Transverse colon (tissue), 4 donors: ENCODE measurements around the gene GNA15. TPM values are rescaled to one million over a fixed set of nuclear protein-coding genes. Genes with fewer than 3 reads are reported as not detected.
A peak's percentile ranks its signal among the peaks of the same experiment; 100 is the strongest.
"Not testable (repeated sequence)": the region's sequence is repeated elsewhere in the genome, so short reads cannot be mapped to it uniquely, and the experiment has no call there.

Experiments used
- DNase-seq: peaks from one replicate; pipeline ENCODE4 v3.0.0-alpha.2; 2019
- H3K27ac ChIP-seq, 4 donors: fragments of 200-600 bp; sonication (generic); 2 replicates each; pipeline ENCODE4 v1.5.1; 2016 to 2018; ENCODE audit warnings: inconsistent platforms in 4 of 4
- H3K27me3 ChIP-seq: fragments of 200-600 bp; sonication (generic); 2 replicates; pipeline ENCODE4 v1.5.1; 2017; ENCODE audit warnings: inconsistent platforms
- H3K36me3 ChIP-seq, 4 donors: fragments of 200-600 bp; sonication (generic); 2 replicates each; pipeline ENCODE4 v1.5.1; 2017 to 2019; ENCODE audit warnings: inconsistent platforms in 4 of 4
- H3K4me1 ChIP-seq, 4 donors: fragments of 200-600 bp; sonication (generic); 2 replicates each; pipeline ENCODE4 v1.5.1; 2017 to 2020; ENCODE audit warnings: inconsistent platforms in 4 of 4
- H3K4me3 ChIP-seq, 4 donors: fragments of 200-600 bp; sonication (generic); 1 replicate in 1 of 4; 2 replicates in 3 of 4; pipeline versions ENCODE4 v1.5.1 to v1.6.1; 2017 to 2019; ENCODE audit warnings: inconsistent platforms in 4 of 4
- H3K9me3 ChIP-seq, 2 donors: fragments of 200-600 bp; sonication (generic); 2 replicates each; pipeline ENCODE4 v1.5.1; 2017 to 2019; ENCODE audit warnings: inconsistent platforms in 2 of 2
- CTCF ChIP-seq, 5 experiments: fragments of 200-600 bp in 3 of 5; fragments of 450-650 bp in 2 of 5; sonication (generic) in 3 of 5; IDR thresholded peaks; 1 replicate in 2 of 5; 2 replicates in 3 of 5; pipeline ENCODE4 v1.5.1; 2016 to 2017; ENCODE audit warnings: antibody characterized with exemption in 5 of 5, inconsistent platforms in 3 of 5, mild to moderate bottlenecking in 2 of 5, moderate library complexity in 1 of 5
- EP300 ChIP-seq: sonication (generic); formaldehyde crosslinking; IDR thresholded peaks from one replicate; pipeline ENCODE4 v1.6.1; 2017; ENCODE audit warnings: antibody characterized with exemption, low read depth
- POLR2A ChIP-seq: fragments of 450-650 bp; IDR thresholded peaks from one replicate; pipeline ENCODE4 v1.6.1; 2016; ENCODE audit warnings: antibody characterized with exemption, mild to moderate bottlenecking, moderate library complexity
- POLR2AphosphoS5 ChIP-seq, 3 donors: sonication (generic); formaldehyde crosslinking; IDR thresholded peaks; one replicate each; pipeline ENCODE4 v1.6.1; 2016; ENCODE audit warnings: antibody characterized with exemption in 3 of 3
- WGBS, 2 donors: methylation state at CpG; one replicate each; pipeline ENCODE4 v1.1.5; 2018; ENCODE audit warnings: low coverage in 1 of 2; 5-methylcytosine and 5-hydroxymethylcytosine counted together
- in situ Hi-C, 4 donors: fragments of 200-750 bp; cut with MboI; loops; one replicate each; pipeline versions ENCODE4 v1.15.0 to v1.15.1; 2017; ENCODE audit warnings: low sequenced_read_pairs in 3 of 4, low pct_ligation_motif_present in 1 of 4, low pct_unique_long_range_greater_than_20kb in 1 of 4
- intact Hi-C: fragments of 100-400 bp; cut with DNase I; formaldehyde crosslinking; loops from one replicate; pipeline ENCODE4 v1.15.1; 2023; ENCODE audit warnings: low total_unique reads
- total RNA-seq, 4 donors: library from RNA; depleted of rRNA; stranded (reverse); fragments of >200 nt; gene quantifications; one replicate each; pipeline ENCODE4 v1.1.0, GENCODE V29; 2016

GNA15 gene, protein sequence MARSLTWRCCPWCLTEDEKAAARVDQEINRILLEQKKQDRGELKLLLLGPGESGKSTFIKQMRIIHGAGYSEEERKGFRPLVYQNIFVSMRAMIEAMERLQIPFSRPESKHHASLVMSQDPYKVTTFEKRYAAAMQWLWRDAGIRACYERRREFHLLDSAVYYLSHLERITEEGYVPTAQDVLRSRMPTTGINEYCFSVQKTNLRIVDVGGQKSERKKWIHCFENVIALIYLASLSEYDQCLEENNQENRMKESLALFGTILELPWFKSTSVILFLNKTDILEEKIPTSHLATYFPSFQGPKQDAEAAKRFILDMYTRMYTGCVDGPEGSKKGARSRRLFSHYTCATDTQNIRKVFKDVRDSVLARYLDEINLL
- total RNA-seq = 1 to 10 TPM in 2 of 4 donors, not detected in 2; 1.9 to 2.2 TPM

DNA sequence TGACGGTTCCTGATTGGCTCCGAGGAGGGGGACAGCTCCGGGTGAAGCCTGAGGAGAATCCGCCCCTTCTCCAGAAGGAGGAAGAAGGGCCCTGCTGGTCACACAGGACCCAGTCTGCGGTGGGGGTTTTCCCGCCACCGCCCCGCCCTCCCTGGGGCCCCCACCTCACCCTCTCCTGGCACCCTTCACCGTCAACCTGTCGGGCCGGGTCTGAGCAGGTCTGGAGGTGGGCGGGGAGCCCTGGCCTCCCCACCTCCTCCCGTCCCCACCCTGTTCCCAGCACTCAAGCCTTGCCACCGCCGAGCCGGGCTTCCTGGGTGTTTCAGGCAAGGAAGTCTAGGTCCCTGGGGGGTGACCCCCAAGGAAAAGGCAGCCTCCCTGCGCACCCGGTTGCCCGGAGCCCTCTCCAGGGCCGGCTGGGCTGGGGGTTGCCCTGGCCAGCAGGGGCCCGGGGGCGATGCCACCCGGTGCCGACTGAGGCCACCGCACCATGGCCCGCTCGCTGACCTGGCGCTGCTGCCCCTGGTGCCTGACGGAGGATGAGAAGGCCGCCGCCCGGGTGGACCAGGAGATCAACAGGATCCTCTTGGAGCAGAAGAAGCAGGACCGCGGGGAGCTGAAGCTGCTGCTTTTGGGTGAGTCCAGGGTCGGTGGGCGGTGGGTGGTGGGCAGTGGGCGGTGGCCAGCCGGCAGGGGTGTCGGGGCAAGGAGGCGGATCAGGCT lies at the start of gene GNA15:
GNA15 (plus strand) TSS at position 73 of the 723 bp plus-strand sequence; CDS start at position 491, 418 bp downstream.
- no peaks in the 10 kb centered on the region for H3K9me3 ChIP-seq
- no peaks in the 10 kb centered on the region for H3K36me3 ChIP-seq
- peak within 1 kb of the TSS; percentile 25 to 64 (median 44) for H3K27ac ChIP-seq
- in situ Hi-C loops = no loop called here
- TF ChIP-seq EP300 (no peak), POLR2AphosphoS5 (IDR thresholded peaks at IDR 0.05) (no peak), CTCF (IDR thresholded peaks at IDR 0.05) (no peak), POLR2A (no peak)
- peak; percentile 62 for DNase-seq
- peak within 1 kb of the TSS in 3 of 4 donors; percentile 26 to 45 (median 27) for H3K4me3 ChIP-seq
- peaks cover 3% of the 10 kb centered on the region for H3K27me3 ChIP-seq
- peaks cover 0 to 8% (median 1%) of the 10 kb centered on the region in 4 donors for H3K4me1 ChIP-seq
- intact Hi-C loops = no loop called here
- WGBS, 2 donors = 40% methylated on average over 40 of the region's 40 CpGs; no CpG with 5 or more reads in 1 of the 2 donors

DNA sequence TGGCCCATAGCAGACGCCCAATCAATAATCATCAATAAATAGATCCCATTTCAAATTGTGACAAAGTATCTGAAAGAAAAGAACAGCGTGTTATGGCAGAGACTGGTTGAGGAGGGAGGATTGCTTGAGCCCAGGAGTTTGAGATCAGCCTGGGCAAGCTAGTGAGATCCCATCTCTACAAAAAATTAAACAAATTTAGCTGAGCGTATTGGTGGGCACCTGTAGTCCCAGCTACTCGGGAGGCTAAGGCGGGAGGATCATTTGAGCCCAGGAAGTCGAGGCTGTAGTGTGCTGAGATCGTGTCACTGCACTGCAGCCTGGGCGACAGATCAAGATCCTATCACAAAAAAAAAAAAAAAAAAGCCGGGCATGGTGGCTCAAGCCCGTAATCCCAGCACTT lies 48.1 kb upstream of the GNA15 start:
- TF ChIP-seq POLR2AphosphoS5 (IDR thresholded peaks at IDR 0.05) (no peak), EP300 (no peak), POLR2A (no peak), CTCF (IDR thresholded peaks at IDR 0.05) (no peak)
- DNase-seq = no peak
- peaks cover 0 to 52% (median 18%) of the 10 kb centered on the region in 4 donors for H3K4me1 ChIP-seq
- no peak overlapping the region for H3K4me3 ChIP-seq
- WGBS, 2 donors = 85 to 100% methylated on average over 3 to 10 of the region's 10 CpGs
- H3K9me3 ChIP-seq = no peaks in the 10 kb centered on the region
- intact Hi-C loops = no loop called here
- peak overlapping the region in 1 of 4 donors; percentile 67 for H3K27ac ChIP-seq
- no peaks in the 10 kb centered on the region for H3K36me3 ChIP-seq
- in situ Hi-C loops = loop anchor here in 1 of 4 donors (25.0 kb wide), 1 partner anchor 125 kb away; no protein-coding TSS in a partner anchor
- no peaks in the 10 kb centered on the region for H3K27me3 ChIP-seq

DNA sequence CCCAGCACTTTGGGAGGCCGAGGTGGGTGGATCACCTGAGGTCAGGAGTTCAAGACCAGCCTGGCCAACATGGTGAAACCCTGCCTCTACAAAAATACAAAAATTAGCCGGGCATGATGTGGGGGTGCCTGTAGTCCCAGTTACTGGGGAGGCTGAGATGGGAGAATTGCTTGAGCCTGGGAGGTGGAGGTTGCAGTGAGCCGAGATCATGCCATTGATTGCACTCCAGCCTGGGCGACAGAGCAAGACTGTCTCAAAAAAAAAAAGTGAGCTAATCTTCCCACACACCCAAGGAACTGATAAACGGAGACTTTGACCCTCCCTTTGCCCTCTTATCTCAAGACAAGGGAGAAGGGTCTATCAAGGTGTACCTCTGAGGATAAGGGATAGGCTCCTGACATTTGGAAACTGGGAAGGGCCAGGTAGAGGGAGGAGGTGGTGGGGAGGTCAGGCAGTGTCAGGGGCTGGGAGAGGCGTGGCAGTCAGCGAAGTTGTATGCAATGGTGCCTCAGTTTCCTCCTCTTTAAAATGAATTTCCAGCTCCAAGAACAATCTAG lies 46.5 kb upstream of the GNA15 start:
- H3K27me3 ChIP-seq, H3K36me3 ChIP-seq, H3K4me3 ChIP-seq, intact Hi-C loops, H3K9me3 ChIP-seq: not testable (repeated sequence)
- DNase-seq = peak; percentile 51
- peak in 2 of 3 donors; percentile 52 to 53 for TF ChIP-seq POLR2AphosphoS5 (IDR thresholded peaks at IDR 0.05)
- in situ Hi-C loops = loop anchor here in 1 of 4 donors (25.0 kb wide), 1 partner anchor 127 kb away; no protein-coding TSS in a partner anchor
- peaks cover 0 to 47% (median 13%) of the 10 kb centered on the region in 4 donors for H3K4me1 ChIP-seq
- peak overlapping the region; percentile 67 to 68 (median 67) for H3K27ac ChIP-seq
- WGBS, 2 donors = 41 to 61% methylated on average over 4 to 7 of the region's 7 CpGs

DNA sequence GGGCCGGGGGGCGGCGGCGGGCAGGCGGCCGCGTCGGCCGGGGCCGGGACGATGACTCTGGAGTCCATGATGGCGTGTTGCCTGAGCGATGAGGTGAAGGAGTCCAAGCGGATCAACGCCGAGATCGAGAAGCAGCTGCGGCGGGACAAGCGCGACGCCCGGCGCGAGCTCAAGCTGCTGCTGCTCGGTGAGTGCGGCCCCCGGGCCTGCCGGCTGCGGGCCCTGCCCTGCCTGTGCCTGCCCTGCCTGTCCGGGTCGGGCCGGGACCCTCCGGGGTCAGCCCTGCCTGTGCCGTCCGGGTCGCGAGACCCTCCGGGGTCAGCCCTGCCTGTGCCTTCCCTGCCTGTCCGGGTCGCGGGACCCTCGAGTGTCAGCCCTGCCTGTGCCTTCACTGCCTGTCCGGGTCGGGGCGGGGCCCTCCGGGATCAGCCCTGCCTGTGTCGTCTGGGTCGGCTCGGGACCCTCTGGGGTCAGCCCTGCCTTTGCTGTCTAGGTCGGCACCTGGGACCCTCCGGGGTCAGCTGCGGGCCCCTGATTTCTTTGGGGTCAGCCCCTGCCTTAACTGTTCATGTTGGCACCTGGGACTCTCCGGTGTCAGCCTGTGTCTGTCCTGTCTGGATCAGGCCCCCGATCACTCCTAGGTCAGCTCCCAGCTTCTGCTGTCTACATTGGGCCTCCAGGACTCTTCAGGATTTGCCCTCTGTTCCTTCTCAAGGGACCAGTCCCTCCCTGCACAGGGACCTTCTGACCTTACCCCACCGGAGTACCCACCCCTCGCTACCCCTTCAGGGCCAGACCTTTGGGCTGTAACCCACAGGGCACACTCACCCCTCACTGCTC lies 41.0 kb upstream of the GNA15 start:
- in situ Hi-C loops (loop anchor here in 1 of 4 donors (25.0 kb wide), 1 partner anchor 133 kb away; no protein-coding TSS in a partner anchor), intact Hi-C loops (no loop called here)
- H3K4me3 ChIP-seq = peak overlapping the region; percentile 83 to 97 (median 93)
- peak overlapping the region; percentile 88 to 92 (median 91) for H3K27ac ChIP-seq
- DNase-seq = no peak
- 3 to 40% methylated on average over 2 to 47 of the region's 57 CpGs for WGBS, 2 donors
- no peaks in the 10 kb centered on the region for H3K27me3 ChIP-seq
- TF ChIP-seq CTCF (IDR thresholded peaks at IDR 0.05) (no peak), POLR2A (no peak), EP300 (no peak), POLR2AphosphoS5 (IDR thresholded peaks at IDR 0.05) (no peak)
- no peaks in the 10 kb centered on the region for H3K36me3 ChIP-seq
- H3K9me3 ChIP-seq = no peaks in the 10 kb centered on the region
- H3K4me1 ChIP-seq = peaks cover 39 to 59% (median 48%) of the 10 kb centered on the region in 4 donors
